Fibroblast of pulmonary artery (primary cell): Measurements from ENCODE around the gene FBXO5.

Source experiments
- DNase-seq: peaks from one replicate; pipeline ENCODE4 v3.0.0-alpha.2; 2010; ENCODE audit warnings: low read depth
- H3K4me3 ChIP-seq: replicated peaks from 2 replicates; pipeline ENCODE4 v1.5.1; 2011; ENCODE audit warnings: low read depth, mild to moderate bottlenecking, control low read depth, low read length, moderate library complexity
- CTCF ChIP-seq: IDR thresholded peaks from 2 replicates; pipeline ENCODE4 v1.5.1; 2011; ENCODE audit warnings: mild to moderate bottlenecking, control low read depth, low read length, inconsistent platforms; ENCODE audit errors: missing control alignments

FBXO5 gene

GRCh38 chr6:152982904-152983636, at the start of gene FBXO5:
TSS of gene FBXO5 (minus strand) at chr6:152983041. CDS start at chr6:152982959, 82 bp downstream.
- H3K4me3 ChIP-seq: peak within 1 kb of the TSS; percentile 78
- peak; percentile 99 for DNase-seq
- TF ChIP-seq CTCF: no peak

GRCh38 chr6:153032255-153032882, 49.5 kb upstream of the FBXO5 start:
- TF ChIP-seq CTCF: peak; percentile 46
- peak; percentile 87 for DNase-seq
- no peak overlapping the region for H3K4me3 ChIP-seq

- no peak for TF ChIP-seq CTCF
- no peak overlapping the region for H3K4me3 ChIP-seq
- DNase-seq: peak; percentile 25
Measured at GRCh38 chr6:153031335-153031955, 48.6 kb upstream of the FBXO5 start.

- no peak overlapping the region for H3K4me3 ChIP-seq
- no peak for TF ChIP-seq CTCF
- DNase-seq: no peak
Measured at GRCh38 chr6:153028963-153029362, 46.1 kb upstream of the FBXO5 start.

- peak; percentile 20 for DNase-seq
- H3K4me3 ChIP-seq: no peak overlapping the region
- TF ChIP-seq CTCF: no peak
Measured at GRCh38 chr6:153028286-153028685, 45.4 kb upstream of the FBXO5 start.

GRCh38 chr6:153027480-153027879, 44.6 kb upstream of the FBXO5 start:
- DNase-seq: no peak
- H3K4me3 ChIP-seq: no peak overlapping the region
- no peak for TF ChIP-seq CTCF

GRCh38 chr6:153024709-153025017, 41.8 kb upstream of the FBXO5 start:
- TF ChIP-seq CTCF: no peak
- no peak overlapping the region for H3K4me3 ChIP-seq
- no peak for DNase-seq
